Left lung (tissue), 10 donors: Measurements from ENCODE around the gene FBXW12. TPM values are rescaled to one million over a fixed set of nuclear protein-coding genes. Genes with fewer than 3 reads are reported as not detected.

ENCODE experiments used
- ATAC-seq: fragments of 200-7000 bp; cut with Tn5 transposase; one replicate; pipeline ENCODE4 v1.9.1; 2020; ENCODE audit warnings: moderate library complexity
- DNase-seq, 4 donors: peaks; one replicate each; pipeline ENCODE4 v3.0.0-alpha.2; 2013 to 2020
- H3K27ac ChIP-seq, 2 donors: fragments of 200-600 bp; sonication (generic) in 1 of 2; one replicate each; pipeline versions ENCODE4 v1.5.0 to v1.8.0; 2020 to 2021
- H3K27me3 ChIP-seq, 2 donors: fragments of 200-600 bp; sonication (generic) in 1 of 2; one replicate each; pipeline versions ENCODE4 v1.5.0 to v1.8.0; 2020 to 2021
- H3K36me3 ChIP-seq, 2 donors: fragments of 200-600 bp; sonication (generic) in 1 of 2; one replicate each; pipeline versions ENCODE4 v1.5.0 to v1.8.0; 2020 to 2021
- H3K4me1 ChIP-seq, 2 donors: fragments of 200-600 bp; one replicate each; pipeline ENCODE4 v1.8.0; 2021
- H3K4me3 ChIP-seq, 2 donors: fragments of 200-600 bp; sonication (generic) in 1 of 2; one replicate each; pipeline versions ENCODE4 v1.5.0 to v1.8.0; 2020 to 2021; ENCODE audit warnings: mild to moderate bottlenecking in 1 of 2
- H3K9me3 ChIP-seq, 2 donors: fragments of 200-600 bp; sonication (generic) in 1 of 2; one replicate each; pipeline versions ENCODE4 v1.5.0 to v1.8.0; 2020 to 2021
- intact Hi-C, 2 donors: fragments of 100-400 bp; cut with DNase I; formaldehyde crosslinking; loops; one replicate each; pipeline versions ENCODE4 v1.11.2 to v1.14.2; 2022
- polyA plus RNA-seq, 6 donors: library from polyadenylated mRNA; unstranded; fragments of 120-200 nt; gene quantifications; one replicate each; pipeline ENCODE4 v1.2.1, GENCODE V29; 2013; ENCODE audit not compliant: insufficient read length in 6 of 6
- total RNA-seq, 2 donors: library from RNA; stranded (reverse); fragmentation: NEBNext Ultra II Directional; extraction: Animal tissue kit (Norgen Biotek cat#: 25700); gene quantifications; one replicate each; pipeline ENCODE4 v1.2.1, GENCODE V29; 2021
- TF ChIP-seq, protein P1 (sequence below), 2 donors: fragments of 200-600 bp; sonication (generic) in 1 of 2; IDR thresholded peaks; one replicate each; pipeline versions ENCODE4 v1.5.0 to v1.8.0; 2021; ENCODE audit warnings: antibody characterized with exemption in 2 of 2
- donor health status: DM: no; HTN: yes; CAD: no.
- donor health status: DM: no; HTN: no; CAD: no.

The FBXW12 gene
- total and polyA plus RNA-seq, 8 donors: 0.24 to 0.44 (median 0.37) TPM; not detected in 2

GRCh38 chr3:48402907-48403306 lies 30.9 kb downstream of the FBXW12 start:
- H3K27me3 ChIP-seq: no peaks in the 10 kb centered on the region
- peak overlapping the region; percentile 28 to 73 for H3K27ac ChIP-seq
- TF ChIP-seq, protein P1, sequence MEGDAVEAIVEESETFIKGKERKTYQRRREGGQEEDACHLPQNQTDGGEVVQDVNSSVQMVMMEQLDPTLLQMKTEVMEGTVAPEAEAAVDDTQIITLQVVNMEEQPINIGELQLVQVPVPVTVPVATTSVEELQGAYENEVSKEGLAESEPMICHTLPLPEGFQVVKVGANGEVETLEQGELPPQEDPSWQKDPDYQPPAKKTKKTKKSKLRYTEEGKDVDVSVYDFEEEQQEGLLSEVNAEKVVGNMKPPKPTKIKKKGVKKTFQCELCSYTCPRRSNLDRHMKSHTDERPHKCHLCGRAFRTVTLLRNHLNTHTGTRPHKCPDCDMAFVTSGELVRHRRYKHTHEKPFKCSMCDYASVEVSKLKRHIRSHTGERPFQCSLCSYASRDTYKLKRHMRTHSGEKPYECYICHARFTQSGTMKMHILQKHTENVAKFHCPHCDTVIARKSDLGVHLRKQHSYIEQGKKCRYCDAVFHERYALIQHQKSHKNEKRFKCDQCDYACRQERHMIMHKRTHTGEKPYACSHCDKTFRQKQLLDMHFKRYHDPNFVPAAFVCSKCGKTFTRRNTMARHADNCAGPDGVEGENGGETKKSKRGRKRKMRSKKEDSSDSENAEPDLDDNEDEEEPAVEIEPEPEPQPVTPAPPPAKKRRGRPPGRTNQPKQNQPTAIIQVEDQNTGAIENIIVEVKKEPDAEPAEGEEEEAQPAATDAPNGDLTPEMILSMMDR (IDR thresholded peaks at IDR 0.05): no peak
- DNase-seq (no peak), ATAC-seq (no peak)
- intact Hi-C loops: loop anchor here in 1 of 2 donors (5.0 kb wide), 1 partner anchor 34 kb away; no protein-coding TSS in a partner anchor
- peaks cover 0 to 4% of the 10 kb centered on the region in 2 donors for H3K4me1 ChIP-seq
- H3K36me3 ChIP-seq: peaks cover 0 to 45% of the 10 kb centered on the region in 2 donors
- H3K9me3 ChIP-seq: no peaks in the 10 kb centered on the region
- no peak overlapping the region for H3K4me3 ChIP-seq

GRCh38 chr3:48403533-48404439 lies 31.8 kb downstream of the FBXW12 start:
- Histone ChIP-seq H3K27ac (peak overlapping the region in 1 of 2 donors; percentile 28), H3K4me1 (no peaks in the 10 kb centered on the region), H3K27me3 (no peaks in the 10 kb centered on the region), H3K4me3 (no peak overlapping the region), H3K9me3 (no peaks in the 10 kb centered on the region), H3K36me3 (peaks cover 0 to 51% of the 10 kb centered on the region in 2 donors)
- DNase-seq (peak in 2 of 4 donors; percentile 32 to 59), ATAC-seq (no peak)
- intact Hi-C loops: loop anchor here in 1 of 2 donors (5.0 kb wide), 1 partner anchor 34 kb away; no protein-coding TSS in a partner anchor
- TF ChIP-seq, protein P1 (IDR thresholded peaks at IDR 0.05): no peak

DNA sequence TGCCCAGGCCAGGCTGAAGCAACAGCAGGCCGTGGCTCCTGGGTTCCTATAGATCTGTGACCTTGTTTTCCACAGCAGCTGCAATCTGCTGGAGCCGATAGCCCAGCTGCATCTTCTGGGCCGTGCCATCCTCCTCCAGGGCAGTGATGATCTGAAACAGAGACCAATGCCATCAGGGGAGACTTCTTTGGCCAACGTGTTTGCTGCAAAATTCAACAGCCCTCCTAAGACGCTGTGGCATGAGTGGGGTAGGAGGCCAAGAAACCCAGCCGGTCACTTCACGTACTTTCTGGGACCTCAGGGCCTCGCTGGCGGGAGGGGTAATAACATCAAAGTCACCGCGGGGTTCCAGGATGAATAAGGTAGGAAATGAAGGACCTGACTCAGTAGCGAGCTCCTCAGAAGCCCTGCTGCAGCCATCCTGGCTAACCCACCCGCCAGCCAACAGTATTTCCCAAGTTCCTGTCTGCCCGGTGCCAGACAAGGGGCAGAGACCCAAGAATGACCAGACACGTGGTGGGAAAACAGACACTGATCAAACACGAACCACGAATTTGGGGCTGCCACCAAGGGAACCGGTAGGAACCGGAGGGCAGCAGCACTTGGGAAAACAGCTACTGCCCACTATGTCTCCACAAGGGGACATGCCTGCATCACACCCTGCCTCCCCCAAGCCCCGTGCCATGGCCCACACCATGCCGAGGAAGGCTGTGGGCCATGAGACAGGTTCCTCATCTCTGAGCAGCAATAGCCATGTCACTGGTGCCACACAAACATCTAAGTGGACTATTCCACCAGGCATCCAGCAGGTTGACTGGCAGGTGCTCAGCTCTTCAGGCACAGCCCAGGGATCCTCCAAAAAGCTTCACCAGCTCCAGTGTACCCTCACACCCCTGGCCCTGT lies 32.7 kb downstream of the FBXW12 start:
- H3K4me1 ChIP-seq: no peaks in the 10 kb centered on the region
- intact Hi-C loops: loop anchor here in 1 of 2 donors (5.0 kb wide), 1 partner anchor 33 kb away; no protein-coding TSS in a partner anchor
- DNase-seq (peak in 1 of 4 donors; percentile 18), ATAC-seq (no peak)
- H3K4me3 ChIP-seq: no peak overlapping the region
- no peaks in the 10 kb centered on the region for H3K27me3 ChIP-seq
- H3K36me3 ChIP-seq: peaks cover 0 to 60% of the 10 kb centered on the region in 2 donors
- TF ChIP-seq, protein P1 (IDR thresholded peaks at IDR 0.05): no peak
- no peaks in the 10 kb centered on the region for H3K9me3 ChIP-seq
- no peak overlapping the region for H3K27ac ChIP-seq

- Histone ChIP-seq H3K9me3 (no peaks in the 10 kb centered on the region), H3K27me3 (no peaks in the 10 kb centered on the region), H3K4me3 (no peak overlapping the region), H3K4me1 (no peaks in the 10 kb centered on the region), H3K27ac (no peak overlapping the region), H3K36me3 (peaks cover 0 to 68% of the 10 kb centered on the region in 2 donors)
- ATAC-seq (no peak), DNase-seq (peak in 2 of 4 donors; percentile 22 to 78)
- intact Hi-C loops: no loop called here
- TF ChIP-seq, protein P1 (IDR thresholded peaks at IDR 0.05): no peak
Observed at GRCh38 chr3:48405343-48405881, 33.4 kb downstream of the FBXW12 start.
